IMR-90 (cell line): Measurements from ENCODE around the gene RFX4. TPM values are rescaled to one million over a fixed set of nuclear protein-coding genes. Genes with fewer than 3 reads are reported as not detected.

Experiments used
- ATAC-seq: fragments of 200-7000 bp; cut with Tn5 transposase; 2 replicates; pipeline ENCODE4 v1.9.1; 2020; ENCODE audit warnings: low read depth, mild to moderate bottlenecking, moderate library complexity
- BruUV-seq: library from RNA; stranded (reverse); fragments of 400-500 nt; replicated peaks from 2 replicates; lab custom pipeline; 2021; lab: Mats Ljungman, UMichigan
- CTCF ChIA-PET: fragments of 300-600 bp; formaldehyde crosslinking; extraction: SDS; loops from one replicate; lab custom pipeline; 2021; ENCODE audit warnings: antibody characterized with exemption; lab: Yijun Ruan, JAX
- POLR2A ChIA-PET: fragments of 300-600 bp; sonication (Branson Sonifier 250); formaldehyde crosslinking; loops from one replicate; lab custom pipeline; 2022; ENCODE audit warnings: antibody characterized with exemption; ENCODE audit not compliant: unreplicated experiment; lab: Charles Lee
- DNase-seq: peaks from one replicate; pipeline ENCODE4 v3.0.0; 2013
- H2AFZ ChIP-seq: replicated peaks from 2 replicates; pipeline ENCODE3; 2013; ENCODE audit warnings: low read length, mild to moderate bottlenecking; ENCODE audit not compliant: poor library complexity
- H2AK5ac ChIP-seq: 2 replicates; pipeline ENCODE4 v1.6.1; 2013; ENCODE audit warnings: low read depth, low read length, inconsistent platforms
- H2AK9ac ChIP-seq: replicated peaks from 2 replicates; pipeline ENCODE3; 2013; ENCODE audit warnings: mild to moderate bottlenecking, low read depth, low read length, moderate library complexity; ENCODE audit not compliant: poor library complexity
- H2BK120ac ChIP-seq: 2 replicates; pipeline ENCODE4 v1.6.1; 2013; ENCODE audit warnings: low read depth, low read length, inconsistent platforms
- H2BK15ac ChIP-seq: 3 replicates; pipeline ENCODE4 v1.6.1; 2013; ENCODE audit warnings: low read depth, low read length, inconsistent platforms
- H2BK20ac ChIP-seq: 2 replicates; pipeline ENCODE4 v1.6.1; 2013; ENCODE audit warnings: low read depth, mild to moderate bottlenecking, inconsistent platforms, low read length, moderate library complexity
- H2BK5ac ChIP-seq: 2 replicates; pipeline ENCODE4 v1.6.1; 2013; ENCODE audit warnings: mild to moderate bottlenecking, low read depth, low read length, inconsistent platforms; ENCODE audit not compliant: poor library complexity, severe bottlenecking
- H3K14ac ChIP-seq: replicated peaks from 2 replicates; pipeline ENCODE4 v1.6.1; 2013; ENCODE audit warnings: low read depth, low read length, inconsistent platforms
- H3K18ac ChIP-seq: 2 replicates; pipeline ENCODE4 v1.6.1; 2013; ENCODE audit warnings: low read depth, low read length, control low read depth
- H3K23ac ChIP-seq: 2 replicates; pipeline ENCODE4 v1.6.1; 2013; ENCODE audit warnings: low read depth, low read length, inconsistent platforms
- H3K27ac ChIP-seq: 2 replicates; pipeline ENCODE4 v1.5.1; 2013; ENCODE audit warnings: mild to moderate bottlenecking, control low read depth, low read length; ENCODE audit not compliant: insufficient read depth
- H3K27me3 ChIP-seq: 2 replicates; pipeline ENCODE4 v1.6.1; 2013; ENCODE audit warnings: low read length; ENCODE audit not compliant: control insufficient read depth, insufficient read depth
- H3K36me3 ChIP-seq: 2 replicates; pipeline ENCODE4 v1.6.1; 2013; ENCODE audit warnings: low read length, mixed read lengths; ENCODE audit not compliant: control insufficient read depth, insufficient read depth
- H3K4ac ChIP-seq: 2 replicates; pipeline ENCODE4 v1.6.1; 2013; ENCODE audit warnings: low read depth, low read length, inconsistent platforms
- H3K4me1 ChIP-seq: 2 replicates; pipeline ENCODE4 v1.6.1; 2013; ENCODE audit warnings: low read length, mixed read lengths; ENCODE audit not compliant: control insufficient read depth, insufficient read depth
- H3K4me2 ChIP-seq: 2 replicates; pipeline ENCODE4 v1.6.1; 2013; ENCODE audit warnings: low read depth, mild to moderate bottlenecking, control low read depth, low read length, moderate library complexity
- H3K4me3 ChIP-seq: 2 replicates; pipeline ENCODE4 v1.5.1; 2013; ENCODE audit warnings: low read depth, mild to moderate bottlenecking, control low read depth, low read length, moderate library complexity; ENCODE audit not compliant: insufficient read depth
- H3K56ac ChIP-seq: 2 replicates; pipeline ENCODE4 v1.6.1; 2013; ENCODE audit warnings: low read length, inconsistent platforms; ENCODE audit not compliant: insufficient read depth; ENCODE audit errors: extremely low read depth
- H3K79me1 ChIP-seq, 2 experiments: 2 replicates each; pipeline ENCODE4 v1.6.1; 2013; ENCODE audit warnings: low read length in 2 of 2, inconsistent platforms in 1 of 2, low read depth in 1 of 2
- H3K9ac ChIP-seq: 2 replicates; pipeline ENCODE4 v1.6.1; 2013; ENCODE audit warnings: low read depth, low read length, control low read depth
- H3K9me1 ChIP-seq: 2 replicates; pipeline ENCODE4 v1.6.1; 2013; ENCODE audit warnings: low read length, inconsistent platforms; ENCODE audit not compliant: insufficient read depth
- H3K9me3 ChIP-seq: 2 replicates; pipeline ENCODE4 v1.6.1; 2013; ENCODE audit warnings: low read length; ENCODE audit not compliant: control insufficient read depth, insufficient read depth
- H4K20me1 ChIP-seq: 2 replicates; pipeline ENCODE4 v1.6.1; 2013; ENCODE audit warnings: low read length, inconsistent platforms; ENCODE audit not compliant: insufficient read depth
- H4K5ac ChIP-seq: 2 replicates; pipeline ENCODE4 v1.6.1; 2013; ENCODE audit warnings: mild to moderate bottlenecking, low read depth, low read length, control low read depth
- H4K8ac ChIP-seq, 2 experiments: 2 replicates each; pipeline ENCODE4 v1.6.1; 2013; ENCODE audit warnings: low read depth in 2 of 2, low read length in 2 of 2, control low read depth in 1 of 2, inconsistent platforms in 1 of 2
- H4K91ac ChIP-seq: 2 replicates; pipeline ENCODE4 v1.6.1; 2013; ENCODE audit warnings: low read depth, low read length, inconsistent platforms; ENCODE audit not compliant: insufficient read depth
- CHD1 ChIP-seq: IDR thresholded peaks from 2 replicates; pipeline ENCODE4 v1.6.1; 2012; ENCODE audit warnings: low read depth, low read length, improper control_type of control experiment
- SMC3 ChIP-seq: fragments of 150-350 bp; IDR thresholded peaks from 2 replicates; pipeline ENCODE4 v1.6.1; 2016; ENCODE audit warnings: low read depth, mild to moderate bottlenecking, antibody characterized with exemption, low read length, moderate library complexity
- WGBS, 2 experiments: methylation state at CpG; one replicate each; pipeline versions ENCODE4 v1.1.5 to v1.1.7; 2013; ENCODE audit warnings: missing lambda C conversion rate in 2 of 2; ENCODE audit not compliant: insufficient read length in 1 of 2; ENCODE audit errors: extremely low coverage in 2 of 2; 5-methylcytosine and 5-hydroxymethylcytosine counted together
- dilution Hi-C: fragments of 300-500 bp; cut with HindIII; formaldehyde crosslinking; loops from one replicate; pipeline ENCODE4 v1.14.3; 2018; ENCODE audit warnings: low sequenced_read_pairs; ENCODE audit not compliant: unreplicated experiment
- in situ Hi-C: fragments of 300-500 bp; cut with MboI; formaldehyde crosslinking; loops from 3 replicates; pipeline ENCODE4 v1.14.3; 2019; ENCODE audit warnings: low sequenced_read_pairs, inconsistent platforms, mixed read lengths
- intact Hi-C: fragments of 100-400 bp; cut with micrococcal nuclease; formaldehyde crosslinking; loops from 2 replicates; pipeline ENCODE4 v1.10.0; 2022
- polyA plus RNA-seq, 3 experiments: library from polyadenylated mRNA; depleted of rRNA; stranded (reverse); fragments of >200 nt; gene quantifications; 2 replicates each; pipeline ENCODE4 v1.2.3, GENCODE V29; 2012; ENCODE audit warnings: low replicate concordance in 1 of 3
- total RNA-seq: library from RNA; depleted of rRNA; stranded (reverse); fragments of >200 nt; gene quantifications from 2 replicates; pipeline ENCODE4 v1.2.3, GENCODE V29; 2012

The RFX4 gene
- total and polyA plus RNA-seq, 2 of the 4 experiments (the other 2 are of a cell fraction) = not detected

DNA sequence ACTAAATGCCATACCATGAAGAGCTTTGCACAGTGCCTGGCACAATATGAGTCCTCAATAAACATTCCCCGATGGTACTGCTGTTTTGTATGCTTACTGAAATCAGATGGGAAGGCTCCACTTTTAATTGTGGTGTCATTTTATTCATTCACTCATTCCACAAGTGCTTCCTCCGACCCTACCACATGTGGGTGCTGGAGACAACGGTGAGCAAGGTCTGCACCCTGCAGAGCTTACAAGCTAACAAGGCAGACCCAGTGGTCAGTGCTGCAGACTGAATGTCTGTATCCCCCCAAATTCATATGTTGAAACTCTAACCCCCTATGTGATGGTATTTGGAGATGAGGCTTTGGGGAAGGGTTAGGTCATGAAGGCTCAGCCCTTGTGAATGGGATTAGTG lies 48.3 kb downstream of the RFX4 start:
- H4K91ac ChIP-seq = no peak overlapping the region
- ChIA-PET POLR2A (no interaction called here), CTCF (no interaction called here)
- H3K79me1 ChIP-seq = no peaks in the 10 kb centered on the region
- intact Hi-C loops (no loop called here), dilution Hi-C loops (no loop called here), in situ Hi-C loops (no loop called here)
- H3K27me3 ChIP-seq = 0 out of 2 replicates have a peak, but pooled peaks cover 2% of the 10 kb centered on the region
- no peak overlapping the region for H2AK9ac ChIP-seq
- H3K9me3 ChIP-seq = no peaks in the 10 kb centered on the region
- H3K18ac ChIP-seq = no peak overlapping the region
- no peak overlapping the region for H3K27ac ChIP-seq
- H3K9ac ChIP-seq = no peak overlapping the region
- no peak overlapping the region for H2AFZ ChIP-seq
- no peak for TF ChIP-seq CHD1
- TF ChIP-seq SMC3 = no peak
- H3K4me1 ChIP-seq = no peaks in the 10 kb centered on the region
- BruUV-seq = no TSS peak
- no peak overlapping the region for H2BK5ac ChIP-seq
- no peak overlapping the region for H3K23ac ChIP-seq
- H3K9me1 ChIP-seq = no peaks in the 10 kb centered on the region
- H3K4ac ChIP-seq = no peak overlapping the region
- H4K20me1 ChIP-seq = no peaks in the 10 kb centered on the region
- no peak overlapping the region for H4K8ac ChIP-seq
- no peak overlapping the region for H2BK20ac ChIP-seq
- H2BK15ac ChIP-seq = no peak overlapping the region
- no peak for DNase-seq
- H2AK5ac ChIP-seq = no peak overlapping the region
- no peaks in the 10 kb centered on the region for H3K36me3 ChIP-seq
- H2BK120ac ChIP-seq = no peak overlapping the region
- no CpG with 5 or more reads among the region's 3 CpGs for WGBS, 2 experiments
- H3K4me2 ChIP-seq = no peak overlapping the region
- ATAC-seq = no peak
- no peak overlapping the region for H3K4me3 ChIP-seq
- H3K14ac ChIP-seq = no peak overlapping the region
- no peak overlapping the region for H4K5ac ChIP-seq
- no peak overlapping the region for H3K56ac ChIP-seq
